Neural progenitor cell (in vitro differentiated cells): ENCODE measurements around the gene RLBP1.

ENCODE experiments used
- CTCF ChIP-seq: fragments of 200-600 bp; sonication (generic); IDR thresholded peaks from 2 replicates; pipeline ENCODE4 v1.5.1; 2017; ENCODE audit warnings: antibody characterized with exemption, mild to moderate bottlenecking
- EZH2 ChIP-seq: fragments of 200-600 bp; sonication (generic); IDR thresholded peaks from 2 replicates; pipeline ENCODE4 v1.6.1; 2017; ENCODE audit warnings: antibody characterized with exemption, mild to moderate bottlenecking, moderate library complexity
- EZH2phosphoT487 ChIP-seq: fragments of 200-600 bp; sonication (generic); IDR thresholded peaks from 2 replicates; pipeline ENCODE4 v1.6.1; 2017; ENCODE audit warnings: antibody characterized with exemption

- TF ChIP-seq CTCF: no peak
- no peak for TF ChIP-seq EZH2
- TF ChIP-seq EZH2phosphoT487: no peak
These were observed 17.6 kb downstream of the RLBP1 start for GRCh38 chr15:89203705-89204273.
